ENCODE data around the gene GP1BB.

The GP1BB gene

DNA sequence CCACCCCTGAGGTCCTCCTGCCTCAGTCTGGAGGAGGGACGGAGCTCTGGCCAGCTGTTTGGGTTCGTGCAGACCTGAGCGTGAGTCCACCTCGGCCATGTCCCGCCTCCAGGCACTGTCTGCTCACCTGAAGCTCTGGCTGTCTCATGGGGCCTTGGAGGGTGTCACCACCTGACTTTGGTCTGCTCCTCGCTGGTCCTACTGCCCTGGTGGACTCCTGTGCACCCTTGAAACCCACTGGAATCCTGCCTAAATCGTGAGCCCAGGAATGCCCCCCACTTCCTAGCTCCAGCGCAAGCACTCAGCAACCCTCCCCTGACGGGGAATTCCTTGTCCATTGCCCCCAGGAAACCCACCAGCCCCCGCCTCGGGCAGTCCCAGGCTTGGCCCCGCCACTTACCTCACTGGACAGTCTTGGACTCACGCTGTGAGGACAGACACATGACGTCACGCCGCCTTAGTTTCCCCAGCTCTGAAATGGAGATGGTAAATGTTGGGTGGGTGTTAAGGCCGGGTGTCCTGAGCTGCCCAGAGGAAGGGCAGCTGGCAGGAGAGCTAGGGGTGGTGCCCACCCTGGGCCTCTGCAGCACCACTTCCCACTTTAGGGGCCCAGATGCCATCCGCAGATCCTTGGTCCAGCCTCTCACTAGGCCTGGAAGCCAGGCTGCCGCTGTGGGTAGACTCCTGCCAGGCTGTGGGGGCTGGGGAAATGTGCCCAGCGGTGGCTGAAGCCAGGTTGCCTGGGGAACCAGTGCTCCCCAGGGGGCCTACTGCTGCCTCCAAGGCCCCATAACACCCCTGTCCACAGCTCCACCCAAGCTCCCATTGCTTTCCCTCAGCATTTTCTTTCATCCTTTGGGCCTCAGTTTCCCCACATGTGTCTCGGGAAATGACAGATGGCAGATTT is 19.1 kb downstream of the GP1BB start:
- DNase-seq, result no peak

DNA sequence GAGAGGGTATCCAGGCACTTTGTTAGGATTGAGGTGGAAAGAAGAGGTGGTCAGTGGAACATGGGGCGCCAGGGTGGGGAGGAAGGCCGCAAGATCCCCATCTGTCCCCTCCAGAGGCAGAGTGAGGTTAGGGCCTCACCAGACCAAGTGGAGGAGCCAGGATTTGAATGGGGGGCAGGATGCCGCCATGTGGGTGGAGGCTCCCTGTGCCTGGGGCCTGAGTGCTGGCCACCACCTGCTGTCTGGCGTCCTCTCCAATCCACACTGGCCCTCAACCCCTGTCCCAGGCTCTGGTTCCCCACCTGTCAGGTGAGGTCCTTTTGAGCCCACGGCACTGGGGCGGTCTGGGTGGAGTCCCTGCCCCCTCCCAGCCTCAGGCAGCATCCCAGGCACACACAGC is 19.7 kb downstream of the GP1BB start:
- DNase-seq, result no peak

DNA sequence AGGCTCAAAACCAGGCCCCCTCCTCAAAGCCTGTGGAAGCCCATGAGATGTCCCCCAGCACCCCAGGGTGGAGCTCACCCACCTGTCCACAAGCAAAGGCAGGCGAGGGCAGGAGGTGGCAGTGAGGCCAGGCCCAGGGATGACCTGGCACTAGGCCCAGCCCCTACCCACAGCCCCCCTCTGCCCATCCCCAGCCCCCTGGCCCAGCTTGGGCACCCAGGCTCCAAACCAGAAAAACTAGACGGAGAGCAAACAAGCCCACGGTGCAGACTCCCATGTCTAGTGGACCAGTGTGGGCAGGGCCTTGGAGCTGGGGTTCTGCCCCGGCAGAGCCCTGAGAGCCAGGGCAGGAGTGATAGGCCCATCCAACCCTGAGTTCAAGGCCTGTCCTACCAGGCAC is 20.3 kb downstream of the GP1BB start:
- no peak for DNase-seq

DNA sequence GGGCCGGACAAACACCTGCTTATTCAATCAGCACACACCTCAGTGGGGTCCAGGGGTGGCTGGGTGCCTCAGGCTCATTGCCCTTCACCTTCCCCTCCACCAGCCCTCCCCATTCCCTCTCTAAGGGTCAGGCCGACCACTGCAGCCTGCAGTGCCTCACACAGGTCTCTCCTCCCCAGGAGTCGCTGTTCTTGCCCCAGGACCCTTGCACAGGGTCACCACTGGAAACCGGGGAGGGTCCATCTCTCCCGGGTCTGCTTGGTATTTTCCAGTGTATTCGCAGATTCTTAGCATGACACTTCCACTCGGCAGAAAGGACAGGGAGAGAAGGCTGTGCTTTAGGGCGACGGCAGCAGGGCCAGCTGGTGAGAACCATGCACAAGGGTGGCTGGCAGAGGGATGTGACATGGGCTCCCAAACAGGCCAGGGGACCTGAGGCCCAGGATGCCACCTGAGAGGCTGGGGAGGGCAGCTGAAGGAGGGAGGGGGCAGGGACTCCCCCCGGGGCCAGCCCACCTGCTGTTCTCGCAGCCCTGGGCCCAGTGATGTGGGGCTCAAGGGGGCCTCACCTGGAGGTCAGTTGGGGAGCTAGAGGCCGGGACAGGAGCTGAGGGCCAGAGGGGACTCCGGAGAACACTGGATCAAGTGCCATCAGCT is 21.1 kb downstream of the GP1BB start:
- DNase-seq, result no peak

DNA sequence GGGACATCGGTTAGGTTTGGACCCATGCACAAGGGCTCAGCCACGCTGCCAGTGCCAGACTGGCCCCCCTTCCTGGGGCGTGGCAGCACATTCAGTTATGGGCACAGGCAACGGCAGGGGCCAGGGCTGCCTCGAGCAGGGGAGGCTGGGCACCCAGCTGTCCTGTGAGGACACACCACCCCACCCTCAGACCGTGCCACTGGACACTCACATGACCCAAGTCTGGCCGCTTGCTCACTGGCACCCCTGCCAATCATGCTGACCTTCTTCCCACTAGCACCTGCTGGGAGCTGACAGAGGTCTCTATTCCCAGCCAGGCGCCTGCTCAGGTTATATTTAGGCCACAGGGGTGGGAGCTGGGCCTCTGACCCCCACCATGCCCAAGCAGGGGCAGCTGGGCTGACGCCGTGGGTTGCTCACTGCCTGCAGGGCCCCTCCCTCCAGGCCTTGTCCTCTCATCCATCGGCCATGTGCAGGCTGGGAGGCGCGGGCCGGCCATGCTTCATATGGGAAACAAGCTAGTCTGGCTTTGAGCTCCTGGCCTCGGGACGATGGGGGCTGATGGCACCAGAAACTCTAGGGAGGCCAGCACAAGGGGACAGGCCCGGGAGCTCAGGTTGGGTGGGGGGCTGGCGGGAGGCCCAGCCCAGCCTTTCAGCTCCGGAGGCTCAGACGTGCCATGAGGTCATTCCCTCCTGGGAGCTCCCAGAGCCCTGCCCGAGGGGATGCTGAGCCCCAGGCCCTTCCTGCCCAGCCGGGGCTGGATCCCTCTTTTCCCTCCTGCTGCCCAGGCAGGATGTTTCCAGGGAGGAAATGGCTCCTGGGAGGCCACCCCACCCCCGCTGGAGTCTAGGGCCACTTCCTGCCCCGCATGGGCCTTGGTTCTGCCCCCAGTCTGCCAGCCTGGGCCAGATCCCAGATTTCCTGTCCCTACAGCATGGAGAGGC is 22.1 kb downstream of the GP1BB start:
- no peak for DNase-seq

DNA sequence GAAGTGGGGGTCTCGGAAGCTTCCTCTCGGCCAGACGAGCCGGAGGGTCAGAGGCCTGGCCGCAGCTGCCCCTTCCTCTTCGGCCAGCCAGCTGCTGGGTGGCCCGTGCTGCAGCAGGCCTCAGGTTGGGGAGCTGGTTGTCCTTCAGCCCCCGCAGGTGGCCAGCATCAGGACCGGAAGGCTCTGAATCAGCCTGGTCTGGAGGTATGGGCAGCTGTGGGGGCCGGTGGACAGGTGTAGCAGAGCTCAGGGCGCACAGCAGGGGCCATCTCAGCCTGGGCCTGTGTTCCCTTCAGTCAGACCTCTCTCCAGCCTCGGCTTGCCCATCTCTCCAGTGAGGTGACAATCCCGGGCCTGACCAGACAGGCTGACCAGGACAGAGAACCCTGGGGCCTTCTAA is 23.4 kb downstream of the GP1BB start:
- DNase-seq, result no peak

DNA sequence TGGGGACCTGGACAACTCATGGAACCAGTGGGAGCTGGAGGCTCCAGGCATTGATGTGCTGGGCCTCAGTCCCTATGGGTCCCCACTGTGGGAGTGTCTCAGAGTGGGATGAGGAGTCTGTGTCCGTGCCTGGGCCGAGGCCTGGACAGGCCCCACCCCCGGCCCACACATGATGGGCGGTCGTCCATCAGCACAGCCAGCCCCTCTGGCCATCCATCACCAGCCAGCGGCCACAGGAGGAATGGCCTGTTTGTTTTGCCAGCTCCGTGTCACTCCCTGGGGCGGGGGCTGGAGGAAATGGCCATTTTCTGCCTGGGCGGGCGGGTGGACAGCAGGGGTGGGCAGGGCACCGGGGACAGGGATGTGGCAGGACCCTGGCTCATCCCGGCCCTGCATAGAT is 24.2 kb downstream of the GP1BB start:
- DNase-seq, result no peak

DNA sequence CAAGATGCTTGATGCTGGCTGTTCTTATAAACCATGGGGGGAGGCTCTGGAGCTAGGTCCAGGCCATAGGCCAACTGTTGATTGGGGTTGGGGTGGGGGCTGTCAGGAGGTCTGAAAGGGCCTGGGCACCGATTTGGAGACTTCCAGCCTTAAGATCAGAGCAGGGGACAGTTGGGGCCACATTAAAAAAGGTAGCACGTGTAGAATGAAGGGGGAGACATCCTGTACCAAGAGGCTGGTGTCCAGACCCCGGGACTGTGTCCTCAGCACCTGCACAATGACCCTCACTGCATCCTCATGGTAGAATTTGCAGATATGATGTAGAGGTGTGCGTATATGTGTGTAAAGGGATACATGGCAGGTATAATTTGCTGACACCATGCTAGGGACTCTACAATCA is 24.8 kb downstream of the GP1BB start:
- DNase-seq, result no peak

DNA sequence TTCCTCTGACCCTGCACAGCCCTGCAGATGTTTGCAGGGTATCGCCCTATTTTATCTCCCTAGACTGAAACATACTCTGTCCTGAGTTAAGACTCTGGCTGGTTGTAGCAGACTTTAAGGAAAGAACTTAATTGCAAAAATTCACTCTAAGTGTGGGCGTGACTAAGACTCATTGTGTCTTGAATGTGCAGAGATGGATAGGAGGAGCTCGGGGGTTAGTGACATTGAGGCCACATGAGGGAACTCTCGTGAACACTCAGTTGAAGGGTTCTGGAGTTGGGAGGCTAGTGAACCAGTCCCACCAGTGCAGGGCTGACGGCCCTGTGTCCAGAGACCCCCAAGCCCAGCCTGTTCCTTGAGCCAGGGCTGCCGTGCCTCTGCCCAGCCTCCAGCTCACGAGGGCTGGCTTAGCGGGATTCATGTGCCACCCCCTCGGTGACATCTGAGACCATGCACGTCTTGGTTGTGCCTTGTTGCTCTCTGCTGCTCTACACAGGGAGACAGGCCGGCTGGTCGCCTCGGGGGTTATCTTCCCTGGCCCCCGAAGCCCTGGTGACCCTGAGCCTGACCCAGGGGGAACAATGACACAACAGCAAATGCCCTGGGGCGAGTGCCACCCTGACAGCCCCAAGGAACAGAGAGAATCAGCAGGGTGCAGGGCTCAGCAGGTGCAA is 25.8 kb downstream of the GP1BB start:
- no peak for DNase-seq

DNA sequence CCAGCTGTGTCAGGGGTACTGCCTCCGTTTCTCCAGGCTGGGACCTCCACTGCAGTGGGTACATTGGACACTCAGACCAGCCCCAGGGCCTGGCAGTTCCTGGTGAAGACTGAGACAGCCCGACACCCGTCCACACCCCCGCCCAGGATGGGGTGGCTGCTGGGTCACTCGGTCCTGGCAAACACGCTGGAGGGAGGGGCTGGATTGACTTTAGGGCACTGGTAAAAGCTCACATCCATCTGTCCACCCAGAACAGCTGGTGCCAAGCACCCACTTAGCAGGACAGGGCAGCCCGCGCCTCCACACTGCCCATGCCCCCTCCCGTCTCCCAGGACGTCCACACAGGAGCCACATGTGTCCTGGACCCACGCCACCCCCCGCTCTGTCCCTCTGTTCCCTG is 26.5 kb downstream of the GP1BB start:
- no peak for DNase-seq

DNA sequence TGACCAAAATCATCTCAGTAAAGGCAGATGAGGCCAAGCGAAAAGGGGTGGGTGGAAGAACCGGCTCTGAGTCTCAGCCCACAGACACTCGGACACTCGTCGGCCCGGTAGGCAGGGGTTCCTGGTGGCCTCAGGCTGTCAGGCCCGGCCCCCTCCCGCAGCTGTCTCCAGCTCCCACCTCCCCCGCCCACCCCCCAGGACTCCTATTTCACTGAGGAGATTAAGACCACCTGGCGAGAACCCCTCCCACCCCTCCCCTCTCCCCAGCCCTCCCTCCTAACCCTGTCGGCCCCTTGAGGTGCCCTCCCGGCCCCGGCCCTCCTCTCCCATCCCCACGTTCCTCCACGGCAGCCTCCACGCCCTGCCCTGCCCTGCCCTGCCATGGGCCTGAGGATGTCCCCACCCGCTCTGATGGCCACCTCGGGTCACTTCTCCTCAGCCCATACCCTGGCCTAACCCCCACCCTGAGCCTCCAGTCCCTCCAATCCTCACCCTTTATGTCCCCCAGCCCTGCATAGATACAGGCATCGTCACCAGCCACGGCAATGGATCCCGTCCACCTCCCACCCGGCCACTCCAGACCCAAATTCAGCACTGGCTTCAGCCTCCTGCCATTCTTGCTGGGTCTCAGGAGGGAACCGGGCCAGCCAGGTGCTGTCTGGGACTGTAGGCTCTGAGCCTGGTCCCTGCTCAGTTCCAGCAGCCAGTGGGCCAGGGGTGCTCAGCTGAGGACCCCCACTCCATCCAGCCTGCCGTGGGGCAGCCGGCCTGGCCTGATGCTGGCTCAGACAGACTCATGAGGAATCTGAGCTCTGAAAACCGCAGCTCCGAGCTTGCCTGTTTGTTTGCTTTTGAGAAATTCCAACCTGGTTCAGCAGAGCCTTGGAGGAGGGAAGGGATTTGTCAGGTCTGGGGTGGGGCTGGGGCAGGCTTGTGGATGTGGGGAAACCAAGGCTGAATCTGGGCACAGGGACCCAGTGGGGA is 27.5 kb downstream of the GP1BB start:
- no peak for DNase-seq

DNA sequence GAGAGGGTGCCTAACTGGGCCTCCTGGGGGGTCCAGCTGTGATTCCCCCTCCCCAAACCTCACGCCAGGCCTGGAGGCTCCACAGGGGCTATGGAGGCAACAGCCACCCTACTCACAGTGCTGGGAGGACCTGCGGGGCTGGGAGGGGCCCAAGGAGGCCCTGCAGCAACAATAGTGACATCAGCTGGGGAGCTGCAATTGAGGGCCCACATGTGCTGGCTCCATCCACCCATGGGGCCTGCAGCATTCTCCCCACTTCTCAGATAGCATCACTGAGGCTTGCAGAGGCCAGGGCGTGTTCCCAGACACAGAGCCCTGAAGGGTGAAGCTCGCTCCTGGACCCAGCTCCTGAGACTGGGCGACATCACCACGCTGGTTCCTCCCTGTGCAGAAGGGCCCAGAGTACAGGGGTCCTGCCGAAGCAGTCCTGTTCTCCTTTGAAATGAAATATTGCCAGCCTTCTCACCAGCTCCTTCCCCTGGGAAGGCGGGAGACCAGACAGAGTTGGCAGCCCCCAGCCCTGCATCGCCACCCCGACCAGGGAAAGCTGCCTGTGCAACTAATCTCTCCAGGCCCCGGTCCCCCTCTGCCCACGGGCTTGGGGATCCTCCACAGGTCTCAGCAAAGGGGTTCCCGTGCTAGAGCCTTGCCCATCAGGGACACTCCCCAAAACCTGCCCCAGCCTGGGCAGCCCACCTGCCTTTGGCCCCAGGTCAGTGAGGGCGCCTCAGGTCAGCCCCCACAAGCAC is 28.3 kb downstream of the GP1BB start:
- no peak for DNase-seq

DNA sequence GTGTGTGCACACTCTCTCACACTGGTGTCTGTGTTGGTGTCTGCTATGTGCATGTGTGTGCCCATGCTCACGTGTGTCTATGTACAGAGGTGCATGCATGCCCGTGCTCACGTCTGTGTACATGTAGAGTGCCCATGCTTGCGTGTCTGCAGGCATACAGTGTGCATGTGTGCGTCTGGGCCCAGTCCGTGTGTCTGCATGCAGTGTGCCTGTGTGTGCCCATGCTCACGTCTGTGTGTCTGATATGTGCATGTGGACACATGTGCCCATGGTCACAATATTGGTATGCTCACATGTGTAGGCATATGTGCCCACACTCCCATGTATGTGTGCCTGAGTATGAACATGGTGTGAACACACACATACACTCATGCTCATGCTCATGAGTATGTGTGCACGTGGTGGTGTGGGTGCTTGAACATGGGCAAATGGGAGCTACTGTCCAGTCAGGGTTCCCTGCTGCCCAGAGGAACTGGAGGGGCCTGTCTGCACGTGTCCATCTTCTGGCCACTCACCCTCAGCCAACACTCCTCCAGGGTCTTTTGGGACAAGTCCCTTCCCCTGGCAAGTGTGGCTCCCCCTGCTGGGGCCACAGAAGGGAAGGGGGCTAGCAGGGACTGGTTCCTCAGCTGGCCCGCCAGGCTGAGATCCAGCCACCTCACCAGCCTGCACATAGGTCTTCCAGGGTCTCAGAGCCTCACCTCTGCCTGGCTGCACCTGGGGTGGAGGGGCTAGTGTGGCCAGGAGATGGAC is 29.9 kb downstream of the GP1BB start:
- no peak for DNase-seq

DNA sequence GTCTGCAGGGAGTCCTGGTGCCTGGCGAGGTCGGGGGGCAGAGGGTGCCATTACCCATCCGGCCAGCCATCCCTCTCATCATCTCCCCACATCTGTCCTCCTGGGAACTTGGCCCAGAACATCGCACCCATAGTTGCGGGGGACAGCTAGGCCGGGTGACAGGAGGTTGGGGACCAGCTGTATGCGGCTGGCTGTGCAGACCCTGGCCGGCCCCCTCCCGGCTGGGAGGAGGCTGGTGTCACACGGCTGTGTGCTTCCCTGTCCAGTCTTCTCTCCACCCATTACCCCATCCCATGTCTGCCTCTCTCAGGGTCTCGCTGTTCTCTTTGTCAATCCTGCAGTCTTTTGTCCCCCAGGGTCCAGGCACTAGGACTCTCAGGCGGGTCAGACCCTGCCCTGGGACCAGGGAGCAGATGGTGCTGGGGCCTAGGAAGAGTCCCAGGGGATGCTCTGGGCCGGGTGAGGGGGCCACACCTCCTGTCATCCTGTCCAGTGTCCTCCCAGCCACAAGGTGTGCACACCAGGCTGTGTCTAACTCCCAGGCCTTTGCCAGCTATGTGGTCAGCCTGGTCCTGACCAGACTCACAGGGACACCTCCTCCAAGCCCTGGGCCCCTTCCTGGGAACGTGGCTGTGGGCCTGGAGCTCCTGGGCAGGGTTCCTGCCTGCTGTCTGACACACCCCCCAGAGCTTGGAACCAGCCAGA is 30.8 kb downstream of the GP1BB start:
- DNase-seq, result no peak

DNA sequence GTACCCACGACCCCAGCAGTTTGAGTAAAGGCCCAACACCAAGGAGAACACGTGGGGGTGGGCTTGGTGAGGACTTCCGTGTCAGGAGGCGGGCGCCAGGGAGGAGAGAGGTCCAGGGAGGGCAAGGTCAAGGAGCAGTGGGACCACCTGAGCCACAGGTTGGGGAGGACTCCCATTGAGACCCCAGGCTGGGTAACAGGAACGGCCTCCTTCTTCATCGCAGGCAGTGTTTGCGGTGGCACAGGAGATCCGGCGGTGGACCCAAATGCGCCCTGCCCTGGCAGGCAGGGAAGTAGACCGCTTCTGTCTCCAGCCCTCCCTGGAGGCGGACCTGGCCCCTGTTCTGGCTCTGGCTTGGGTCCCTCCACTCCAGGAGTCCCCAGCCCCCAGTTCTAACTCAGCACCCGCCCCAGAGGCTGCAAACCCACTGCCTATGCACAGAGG is 31.4 kb downstream of the GP1BB start:
- DNase-seq, result no peak

DNA sequence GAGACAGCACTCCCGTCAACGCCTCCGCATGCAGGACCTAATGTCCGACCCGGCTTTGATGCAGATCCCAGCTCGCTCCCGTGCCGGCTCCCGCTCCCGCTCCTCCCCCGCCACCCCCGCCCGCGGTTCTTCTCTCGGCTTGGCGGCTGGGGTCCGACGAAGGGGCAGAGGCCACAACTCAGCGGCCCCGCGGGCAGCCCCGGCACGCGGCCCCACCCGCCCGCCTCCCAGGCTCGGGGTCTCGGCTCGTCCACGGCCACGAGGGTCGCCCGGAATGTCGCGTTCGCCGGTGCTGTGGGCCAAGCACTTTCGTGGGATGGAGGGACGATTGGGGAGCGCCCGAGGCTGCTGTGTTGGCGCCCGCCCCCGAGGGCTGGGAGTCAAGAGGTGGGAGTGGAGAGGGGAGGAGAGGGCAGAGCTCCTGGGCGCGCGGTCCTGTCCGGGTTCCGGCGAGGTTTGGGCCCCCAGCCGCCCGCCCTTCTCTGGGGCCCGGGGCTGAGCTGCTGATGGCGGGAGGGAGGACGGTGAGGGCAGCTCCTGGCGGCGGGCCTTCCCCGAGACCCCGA is 31.9 kb downstream of the GP1BB start:
- DNase-seq, result no peak

DNA sequence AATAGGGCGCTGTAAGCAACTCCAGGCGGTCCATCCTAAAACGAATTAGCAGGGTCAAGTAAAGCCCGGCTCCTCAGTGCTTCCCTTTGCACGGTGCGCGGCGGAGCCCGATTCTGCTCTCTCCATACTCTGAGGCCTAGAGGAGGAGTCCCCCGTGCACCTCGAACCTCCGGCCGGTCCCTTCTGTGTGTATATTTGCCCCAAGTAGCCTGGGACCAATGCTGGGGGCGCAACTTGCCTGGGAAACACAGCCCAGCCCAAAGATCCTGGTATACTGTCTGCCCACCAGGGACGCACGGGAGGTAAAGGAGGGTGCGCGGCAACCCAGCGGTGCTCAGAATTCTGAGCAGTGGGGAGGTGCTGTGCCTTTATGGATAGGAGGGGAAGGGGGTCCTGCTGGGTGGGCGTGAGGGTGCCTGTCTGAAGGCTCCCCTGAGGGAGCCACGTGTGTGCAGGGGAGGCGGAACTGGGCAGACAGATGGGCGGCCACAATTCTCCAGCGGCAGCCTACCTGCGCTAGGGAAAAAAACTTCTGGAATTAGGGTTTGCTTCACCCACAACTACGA is 32.5 kb downstream of the GP1BB start:
- DNase-seq, result no peak

Measured in hematopoietic multipotent progenitor cell treated with erythropoietin and hydrocortisone succinate and interleukin-3 and kit ligand, for 8 days (in vitro differentiated cells).